HG03558 (cell line): ENCODE measurements around the gene ZC3H11A.

Experiments used
- ATAC-seq: cut with Tn5 transposase; IDR thresholded peaks from one replicate; pipeline ENCODE4 v1.9.1; 2021; ENCODE audit warnings: moderate number of reproducible peaks; ENCODE audit not compliant: unreplicated experiment; ENCODE audit errors: extremely low read depth

Gene ZC3H11A

DNA sequence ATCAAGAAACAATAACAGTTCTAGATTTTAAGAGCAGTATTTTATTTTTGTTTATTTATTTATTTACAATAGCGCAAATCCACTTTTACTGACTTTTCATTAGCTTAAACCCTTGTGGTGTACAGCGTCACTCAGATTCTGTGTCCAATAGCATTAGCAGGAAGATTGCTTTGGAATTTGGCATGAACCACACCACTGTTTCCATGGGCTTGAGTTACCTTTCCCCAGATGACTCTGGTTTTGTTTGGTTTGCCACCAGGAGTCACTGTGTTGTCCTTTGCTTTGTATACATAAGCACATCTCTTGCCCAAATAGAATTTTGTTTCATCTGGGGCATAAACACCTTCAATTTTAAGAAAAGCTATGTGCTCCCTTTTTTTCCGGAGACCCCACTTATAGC, 40.1 kb downstream of the ZC3H11A start:
- ATAC-seq = no peak

DNA sequence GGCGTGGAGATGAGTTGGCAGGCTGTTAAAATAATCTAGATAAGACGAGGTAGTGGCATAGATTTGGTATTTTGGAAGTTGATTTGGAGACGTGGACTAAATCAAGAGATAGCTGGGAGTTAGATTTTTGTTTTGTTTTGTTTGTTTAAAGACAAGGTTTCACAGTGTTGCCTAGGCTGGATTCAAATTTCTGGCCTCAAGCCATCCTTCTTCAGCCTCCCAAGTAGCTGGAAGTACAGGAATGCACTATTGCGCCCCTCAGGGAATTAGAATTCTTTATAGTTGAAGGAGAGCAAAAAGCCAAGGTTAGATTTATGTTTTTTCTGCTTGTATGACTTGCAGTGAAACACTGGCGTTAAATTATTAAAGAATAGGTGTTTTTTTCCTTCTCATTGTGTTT, 43.7 kb downstream of the ZC3H11A start:
- ATAC-seq = no peak

- ATAC-seq = no peak
Observed at GRCh38 chr1:203840208-203840808, 44.9 kb downstream of the ZC3H11A start.

GRCh38 chr1:203842559-203842876, 47.1 kb downstream of the ZC3H11A start:
- no peak for ATAC-seq

DNA sequence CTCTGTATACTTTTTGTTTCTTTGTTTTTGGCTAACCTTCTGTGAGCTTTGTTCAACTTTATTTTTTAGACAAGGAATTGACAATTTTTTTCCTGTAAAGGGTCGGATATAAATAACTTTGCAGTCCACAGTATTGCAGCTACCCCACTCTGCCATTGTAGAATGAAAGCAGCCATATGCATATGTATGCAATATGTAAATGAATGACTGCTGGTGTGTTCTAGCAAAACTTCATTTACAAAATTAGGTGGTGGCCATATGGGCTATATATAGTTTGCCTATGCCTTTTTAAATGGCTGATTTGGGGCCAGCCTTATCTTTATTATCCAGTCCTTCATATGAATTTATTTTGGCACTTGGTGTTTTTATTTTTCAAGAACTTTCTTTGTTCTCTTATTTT, 48.0 kb downstream of the ZC3H11A start:
- no peak for ATAC-seq
